C4-2B (cell line): ENCODE data around the gene URB1.

ENCODE experiments used
- CTCF ChIP-seq: fragments of 450-650 bp; conservative IDR thresholded peaks from 2 replicates; pipeline ENCODE4 v1.5.1; 2017; ENCODE audit warnings: mild to moderate bottlenecking
- ZFX ChIP-seq: fragments of 450-650 bp; IDR thresholded peaks from 2 replicates; pipeline ENCODE4 v1.6.1; 2017

- TF ChIP-seq CTCF: no peak
- no peak for TF ChIP-seq ZFX
Observed at GRCh38 chr21:32410291-32410690, 17.5 kb upstream of the URB1 start.
